ENCODE results near the gene CHRNA9. TPM values are rescaled to one million over a fixed set of nuclear protein-coding genes. Genes with fewer than 3 reads are reported as not detected.

CHRNA9 gene
- total and polyA plus RNA-seq, 2 of the 13 experiments (the other 11 are each of a cell fraction or from before 2014, with no cell fraction given) = not detected

- TF ChIP-seq, protein P1, sequence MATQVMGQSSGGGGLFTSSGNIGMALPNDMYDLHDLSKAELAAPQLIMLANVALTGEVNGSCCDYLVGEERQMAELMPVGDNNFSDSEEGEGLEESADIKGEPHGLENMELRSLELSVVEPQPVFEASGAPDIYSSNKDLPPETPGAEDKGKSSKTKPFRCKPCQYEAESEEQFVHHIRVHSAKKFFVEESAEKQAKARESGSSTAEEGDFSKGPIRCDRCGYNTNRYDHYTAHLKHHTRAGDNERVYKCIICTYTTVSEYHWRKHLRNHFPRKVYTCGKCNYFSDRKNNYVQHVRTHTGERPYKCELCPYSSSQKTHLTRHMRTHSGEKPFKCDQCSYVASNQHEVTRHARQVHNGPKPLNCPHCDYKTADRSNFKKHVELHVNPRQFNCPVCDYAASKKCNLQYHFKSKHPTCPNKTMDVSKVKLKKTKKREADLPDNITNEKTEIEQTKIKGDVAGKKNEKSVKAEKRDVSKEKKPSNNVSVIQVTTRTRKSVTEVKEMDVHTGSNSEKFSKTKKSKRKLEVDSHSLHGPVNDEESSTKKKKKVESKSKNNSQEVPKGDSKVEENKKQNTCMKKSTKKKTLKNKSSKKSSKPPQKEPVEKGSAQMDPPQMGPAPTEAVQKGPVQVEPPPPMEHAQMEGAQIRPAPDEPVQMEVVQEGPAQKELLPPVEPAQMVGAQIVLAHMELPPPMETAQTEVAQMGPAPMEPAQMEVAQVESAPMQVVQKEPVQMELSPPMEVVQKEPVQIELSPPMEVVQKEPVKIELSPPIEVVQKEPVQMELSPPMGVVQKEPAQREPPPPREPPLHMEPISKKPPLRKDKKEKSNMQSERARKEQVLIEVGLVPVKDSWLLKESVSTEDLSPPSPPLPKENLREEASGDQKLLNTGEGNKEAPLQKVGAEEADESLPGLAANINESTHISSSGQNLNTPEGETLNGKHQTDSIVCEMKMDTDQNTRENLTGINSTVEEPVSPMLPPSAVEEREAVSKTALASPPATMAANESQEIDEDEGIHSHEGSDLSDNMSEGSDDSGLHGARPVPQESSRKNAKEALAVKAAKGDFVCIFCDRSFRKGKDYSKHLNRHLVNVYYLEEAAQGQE (IDR thresholded peaks at IDR 0.05; ENCODE audit: borderline replicate concordance in 1 of 2, low read depth in 1 of 2, low read length in 2 of 2) = no peak
- TF ChIP-seq ZEB1 (IDR thresholded peaks at IDR 0.05; ENCODE audit: insufficient replicate concordance, low read depth) = peak; percentile 60
- 0 out of 2 replicates have a peak, but pooled peaks have one; percentile 42 for TF ChIP-seq BRCA1 (CRISPR knock-in tag; IDR thresholded peaks at IDR 0.05)
- TF ChIP-seq, protein P2, sequence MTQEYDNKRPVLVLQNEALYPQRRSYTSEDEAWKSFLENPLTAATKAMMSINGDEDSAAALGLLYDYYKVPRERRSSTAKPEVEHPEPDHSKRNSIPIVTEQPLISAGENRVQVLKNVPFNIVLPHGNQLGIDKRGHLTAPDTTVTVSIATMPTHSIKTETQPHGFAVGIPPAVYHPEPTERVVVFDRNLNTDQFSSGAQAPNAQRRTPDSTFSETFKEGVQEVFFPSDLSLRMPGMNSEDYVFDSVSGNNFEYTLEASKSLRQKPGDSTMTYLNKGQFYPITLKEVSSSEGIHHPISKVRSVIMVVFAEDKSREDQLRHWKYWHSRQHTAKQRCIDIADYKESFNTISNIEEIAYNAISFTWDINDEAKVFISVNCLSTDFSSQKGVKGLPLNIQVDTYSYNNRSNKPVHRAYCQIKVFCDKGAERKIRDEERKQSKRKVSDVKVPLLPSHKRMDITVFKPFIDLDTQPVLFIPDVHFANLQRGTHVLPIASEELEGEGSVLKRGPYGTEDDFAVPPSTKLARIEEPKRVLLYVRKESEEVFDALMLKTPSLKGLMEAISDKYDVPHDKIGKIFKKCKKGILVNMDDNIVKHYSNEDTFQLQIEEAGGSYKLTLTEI (CRISPR knock-in tag; conservative IDR thresholded peaks at IDR 0.05) = no peak
- TF ChIP-seq FOXO1 (CRISPR knock-in tag; IDR thresholded peaks at IDR 0.05) = peak; percentile 54; the same call in 1 of the 2 replicates
- no peak for TF ChIP-seq NFIB (CRISPR knock-in tag; IDR thresholded peaks at IDR 0.05; ENCODE audit: borderline replicate concordance)
- TF ChIP-seq ZNF143 (CRISPR knock-in tag; IDR thresholded peaks at IDR 0.05) = peak; percentile 80
- peak; percentile 52; the same call in 1 of the 2 replicates for TF ChIP-seq ZMYM3 (CRISPR knock-in tag; IDR thresholded peaks at IDR 0.05)
- TF ChIP-seq HDAC1 (CRISPR knock-in tag; IDR thresholded peaks at IDR 0.05) = peak; percentile 37; the same call in 1 of the 2 replicates
- no peak for TF ChIP-seq ZNF670 (CRISPR knock-in tag; IDR thresholded peaks at IDR 0.05; ENCODE audit: borderline replicate concordance)
- peak; percentile 36; the same call in 1 of the 2 replicates for TF ChIP-seq NCOA2 (CRISPR knock-in tag; IDR thresholded peaks at IDR 0.05)
- no peak for TF ChIP-seq SOX6 (IDR thresholded peaks at IDR 0.05)
- TF ChIP-seq SOX6 (CRISPR knock-in tag; IDR thresholded peaks at IDR 0.05) = peak; percentile 51; the same call in 1 of the 2 replicates
- no peak for TF ChIP-seq GPN1 (CRISPR knock-in tag; IDR thresholded peaks at IDR 0.05; ENCODE audit: borderline replicate concordance)
- 0 out of 2 replicates have a peak, but pooled peaks have one; percentile 25 for TF ChIP-seq FOXK1 (CRISPR knock-in tag; IDR thresholded peaks at IDR 0.05; ENCODE audit: borderline replicate concordance, low read depth)
- no peak for TF ChIP-seq DMTF1 (CRISPR knock-in tag; IDR thresholded peaks at IDR 0.05)
- no peak for TF ChIP-seq HES4 (CRISPR knock-in tag; IDR thresholded peaks at IDR 0.05; ENCODE audit: borderline replicate concordance)
- TF ChIP-seq, protein P3, sequence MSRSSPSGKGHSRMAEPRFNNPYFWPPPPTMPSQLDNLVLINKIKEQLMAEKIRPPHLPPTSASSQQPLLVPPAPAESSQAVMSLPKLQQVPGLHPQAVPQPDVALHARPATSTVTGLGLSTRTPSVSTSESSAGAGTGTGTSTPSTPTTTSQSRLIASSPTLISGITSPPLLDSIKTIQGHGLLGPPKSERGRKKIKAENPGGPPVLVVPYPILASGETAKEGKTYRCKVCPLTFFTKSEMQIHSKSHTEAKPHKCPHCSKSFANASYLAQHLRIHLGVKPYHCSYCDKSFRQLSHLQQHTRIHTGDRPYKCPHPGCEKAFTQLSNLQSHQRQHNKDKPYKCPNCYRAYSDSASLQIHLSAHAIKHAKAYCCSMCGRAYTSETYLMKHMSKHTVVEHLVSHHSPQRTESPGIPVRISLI (CRISPR knock-in tag; IDR thresholded peaks at IDR 0.05; ENCODE audit: borderline replicate concordance) = no peak
- peak; percentile 48 for TF ChIP-seq FOSL2 (CRISPR knock-in tag; IDR thresholded peaks at IDR 0.05)
- TF ChIP-seq KDM2A (CRISPR knock-in tag; IDR thresholded peaks at IDR 0.05; ENCODE audit: borderline replicate concordance, low read depth) = peak; percentile 36; the same call in 1 of the 2 replicates
Observed at GRCh38 chr4:40395908-40396793, 61.0 kb downstream of the CHRNA9 start (continued).
